ENCODE measurements around the gene BID.
"Not testable (repeated sequence)": the region's sequence is repeated elsewhere in the genome, so short reads cannot be mapped to it uniquely, and the experiment has no call there.

Gene BID

GRCh38 chr22:17705951-17706900 is 68.0 kb downstream of the BID start:
- DNase-seq (ENCODE audit: low read depth in 2 of 3, low spot score in 2 of 3) = peak in 2 of 3 experiments; percentile 4 to 17

DNA sequence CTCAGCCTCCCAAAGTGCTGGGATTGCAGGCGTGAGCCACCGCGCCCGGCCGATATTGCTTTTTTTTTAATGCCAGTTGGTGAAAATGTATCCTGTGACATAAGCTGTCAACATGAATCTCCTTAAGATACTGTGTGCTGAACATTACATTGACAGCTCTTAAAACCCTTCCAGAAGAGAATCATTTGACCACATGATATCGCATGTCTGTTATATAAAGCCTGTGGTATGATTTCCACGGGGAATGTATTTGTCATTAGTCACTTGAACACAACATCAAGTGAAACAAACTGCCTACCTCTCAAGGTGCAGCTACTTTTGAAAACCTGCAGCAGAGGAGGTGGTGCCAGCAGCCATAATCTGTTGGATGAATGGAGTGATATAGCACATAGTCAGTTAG is 68.7 kb downstream of the BID start:
- DNase-seq (ENCODE audit: low read depth in 2 of 3, low spot score in 2 of 3) = no peak

DNA sequence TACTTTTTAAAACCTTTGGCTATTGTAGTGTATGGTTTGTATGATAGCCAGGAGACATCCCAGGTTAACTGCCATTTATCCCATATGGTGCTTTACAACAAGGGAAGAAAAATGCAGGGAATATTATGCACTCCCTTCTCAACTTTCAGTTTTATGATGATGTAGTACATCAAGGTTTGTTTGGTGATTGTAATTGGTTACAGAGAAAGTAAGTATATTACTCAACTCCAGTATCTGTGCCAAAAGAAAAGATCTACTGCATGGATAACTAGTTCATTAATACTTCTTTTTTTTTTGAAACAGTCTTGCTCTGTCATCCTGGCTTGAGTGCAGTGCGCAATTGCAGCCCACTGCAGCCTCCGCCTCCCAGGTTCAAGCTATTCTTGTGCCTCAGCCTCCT is 70.5 kb downstream of the BID start:
- no peak for DNase-seq (ENCODE audit: low read depth in 2 of 3, low spot score in 2 of 3)

DNA sequence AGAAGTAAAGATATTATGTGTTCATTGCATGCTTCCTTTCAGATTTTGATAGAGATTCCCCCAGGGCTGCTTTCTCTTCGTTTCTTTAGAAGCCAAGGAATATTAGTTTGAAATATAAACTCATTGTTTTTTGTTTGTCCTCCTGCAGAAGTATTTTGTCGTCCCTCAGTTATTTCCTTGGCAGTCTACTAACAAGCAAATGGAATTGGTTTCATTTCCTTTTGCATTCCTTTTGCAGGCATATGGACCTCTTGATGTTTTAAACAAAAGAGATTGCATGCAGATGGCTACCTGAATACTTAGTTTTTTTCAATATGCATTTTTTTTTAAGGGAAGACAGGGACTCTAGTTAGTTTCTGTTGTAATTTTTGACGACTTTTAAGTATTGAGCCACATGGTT is 73.5 kb downstream of the BID start:
- DNase-seq (ENCODE audit: low read depth in 2 of 3, low spot score in 2 of 3) = no peak

GRCh38 chr22:17699696-17700340 is 74.5 kb downstream of the BID start:
- no peak for DNase-seq (ENCODE audit: low read depth in 2 of 3, low spot score in 2 of 3)

GRCh38 chr22:17698948-17699347 is 75.3 kb downstream of the BID start:
- no peak for DNase-seq (ENCODE audit: low read depth in 2 of 3, low spot score in 2 of 3)

DNA sequence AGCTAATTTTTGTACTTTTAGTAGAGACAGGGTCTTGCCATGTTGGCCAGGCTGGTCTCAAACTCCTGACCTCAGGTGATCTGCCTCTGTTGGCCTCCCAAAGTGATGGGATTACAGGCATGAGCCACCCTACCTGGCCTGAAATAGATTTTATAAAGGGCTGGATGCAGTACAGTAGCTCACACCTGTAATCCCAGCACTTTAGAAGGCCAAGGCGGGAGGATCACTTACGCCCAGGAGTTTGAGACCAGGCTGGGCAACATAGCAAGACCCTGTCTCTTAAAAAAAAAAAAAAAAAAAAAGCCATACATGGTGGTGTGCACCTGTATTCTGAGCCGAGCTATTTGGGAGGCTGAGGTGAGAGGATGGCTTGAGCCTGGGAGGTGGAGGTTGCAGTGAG is 76.0 kb downstream of the BID start:
- not testable (repeated sequence) for DNase-seq (ENCODE audit: low read depth in 2 of 3, low spot score in 2 of 3)

GRCh38 chr22:17697196-17697595 is 77.1 kb downstream of the BID start:
- not testable (repeated sequence) for DNase-seq (ENCODE audit: low read depth in 2 of 3, low spot score in 2 of 3)

DNA sequence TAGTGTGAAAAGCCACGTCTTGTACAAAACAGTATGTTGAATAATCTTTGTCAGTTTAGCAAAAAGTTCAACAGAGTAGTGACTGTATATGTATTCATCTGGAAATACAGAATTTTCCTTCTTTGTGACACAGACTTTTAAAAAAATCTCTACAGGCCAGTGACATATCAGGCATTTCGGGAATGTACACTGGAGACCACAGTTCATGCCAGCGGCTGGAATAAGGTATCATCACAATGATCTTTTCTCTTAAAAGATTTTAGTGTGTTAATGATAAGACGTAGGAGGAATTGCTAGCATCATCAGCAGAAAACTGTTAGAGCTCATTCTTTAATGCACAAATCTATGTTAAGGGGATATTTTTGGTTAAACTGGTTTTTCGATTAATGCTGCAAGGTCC is 78.3 kb downstream of the BID start:
- DNase-seq (ENCODE audit: low read depth in 2 of 3, low spot score in 2 of 3) = no peak

- DNase-seq (ENCODE audit: low read depth in 2 of 3, low spot score in 2 of 3) = no peak
Observed at GRCh38 chr22:17694752-17695151, 79.5 kb downstream of the BID start.

- DNase-seq (ENCODE audit: low read depth in 2 of 3, low spot score in 2 of 3) = no peak
Observed at GRCh38 chr22:17694193-17694592, 80.1 kb downstream of the BID start.

DNA sequence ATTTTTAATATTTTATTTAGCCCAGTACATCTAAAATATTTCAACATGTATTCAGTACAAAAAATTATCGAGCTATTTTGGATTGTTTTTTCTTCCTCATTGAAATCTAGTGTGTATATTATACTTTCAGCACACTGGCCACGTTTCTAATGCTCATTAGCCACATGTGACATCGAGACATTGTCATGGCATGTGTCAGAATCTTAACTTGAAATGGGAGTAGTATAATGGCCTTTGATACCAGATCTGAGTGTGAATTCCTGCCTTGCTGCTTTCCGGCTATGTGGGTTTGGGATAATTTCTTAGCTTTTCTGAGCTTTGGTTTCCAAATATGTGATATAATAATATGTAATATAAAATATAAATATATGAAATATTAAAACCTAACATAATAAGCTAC is 81.4 kb downstream of the BID start:
- no peak for DNase-seq (ENCODE audit: low read depth in 2 of 3, low spot score in 2 of 3)

- no peak for DNase-seq (ENCODE audit: low read depth in 2 of 3, low spot score in 2 of 3)
Observed at GRCh38 chr22:17684245-17684644, 90.0 kb downstream of the BID start.

Data from activated CD8-positive, alpha-beta memory T cell treated with anti-CD3 and anti-CD28 coated beads for 48 hours (primary cell).